Activated CD4-positive, alpha-beta T cell treated with anti-CD3 and anti-CD28 coated beads for 36 hours (primary cell): Measurements from ENCODE around the gene PPP5C. TPM values are rescaled to one million over a fixed set of nuclear protein-coding genes. Genes with fewer than 3 reads are reported as not detected.

ENCODE experiments used
- ATAC-seq: fragments of 200-7000 bp; cut with Tn5 transposase; one replicate; pipeline ENCODE4 v1.10.0; 2021; ENCODE audit warnings: mild to moderate bottlenecking, moderate library complexity
- CTCF ChIA-PET: fragments of 350-600 bp; sonication (Branson Sonifier 250); formaldehyde crosslinking; loops from one replicate; lab custom pipeline; 2021; ENCODE audit warnings: antibody characterized with exemption; lab: Charles Lee
- POLR2A ChIA-PET: fragments of 350-600 bp; sonication (Branson Sonifier 250); formaldehyde crosslinking; loops from one replicate; lab custom pipeline; 2021; ENCODE audit warnings: antibody characterized with exemption, inconsistent platforms; lab: Charles Lee
- DNase-seq: peaks from one replicate; pipeline ENCODE4 v3.0.0-alpha.2; 2020
- H3K27ac Mint-ChIP-seq: one replicate; pipeline ENCODE4 v1.8.0; 2021; ENCODE audit warnings: mixed read lengths
- H3K27me3 Mint-ChIP-seq: one replicate; pipeline ENCODE4 v1.8.0; 2021; ENCODE audit warnings: mixed read lengths
- H3K36me3 Mint-ChIP-seq: one replicate; pipeline ENCODE4 v1.8.0; 2021; ENCODE audit warnings: low read depth, mixed read lengths
- H3K4me1 Mint-ChIP-seq: one replicate; pipeline ENCODE4 v1.8.0; 2021; ENCODE audit warnings: mixed read lengths
- H3K4me3 Mint-ChIP-seq: one replicate; pipeline ENCODE4 v1.8.0; 2021; ENCODE audit warnings: mild to moderate bottlenecking, moderate library complexity, mixed read lengths
- H3K9me3 Mint-ChIP-seq: one replicate; pipeline ENCODE4 v1.8.0; 2021; ENCODE audit warnings: low read depth, mixed read lengths
- intact Hi-C, 2 experiments: fragments of 100-400 bp; cut with DNase I in 1 of 2; cut with micrococcal nuclease in 1 of 2; formaldehyde crosslinking; loops; one replicate each; pipeline versions ENCODE4 v1.14.2 to v1.15.1; 2022 to 2024; cut with DNase I, micrococcal nuclease
- total RNA-seq, 2 experiments: library from RNA; stranded (reverse); gene quantifications; one replicate each; pipeline ENCODE4 v1.2.3, GENCODE V29; 2021

The PPP5C gene
- total RNA-seq, 2 experiments from 2014 or later, result 100.0 to 129 TPM

- Mint-ChIP-seq H3K9me3 (no peaks in the 10 kb centered on the region), H3K36me3 (no peaks in the 10 kb centered on the region), H3K4me1 (peaks cover 12% of the 10 kb centered on the region), H3K27ac (no peak overlapping the region), H3K27me3 (peaks cover 48% of the 10 kb centered on the region), H3K4me3 (no peak overlapping the region)
- ATAC-seq (no peak), DNase-seq (no peak)
- ChIA-PET POLR2A (no interaction called here), CTCF (interaction anchor here (0.6 to 4.0 kb wide), 11 partner anchors 8 to 161 kb away, joined by 3 to 19 read pairs (median 3); no protein-coding TSS in a partner anchor)
- intact Hi-C loops, result loop anchor here (1.0 kb wide), 3 partner anchors 85 to 111 kb away; no protein-coding TSS in a partner anchor
Measured at GRCh38 chr19:46402725-46403124, 55.8 kb downstream of the PPP5C start.

GRCh38 chr19:46404055-46404752 lies 57.3 kb downstream of the PPP5C start:
- peaks cover 60% of the 10 kb centered on the region for H3K27me3 Mint-ChIP-seq
- H3K9me3 Mint-ChIP-seq, result no peaks in the 10 kb centered on the region
- no peak for DNase-seq
- H3K36me3 Mint-ChIP-seq, result no peaks in the 10 kb centered on the region
- intact Hi-C loops, result no loop called here
- no peak for ATAC-seq
- ChIA-PET CTCF (interaction anchor here (0.6 to 2.5 kb wide), 9 partner anchors 9 to 1356 kb away, joined by 3 to 10 read pairs (median 3); no protein-coding TSS in a partner anchor), POLR2A (no interaction called here)
- H3K4me1 Mint-ChIP-seq, result peaks cover 17% of the 10 kb centered on the region
- H3K27ac Mint-ChIP-seq, result no peak overlapping the region
- no peak overlapping the region for H3K4me3 Mint-ChIP-seq

- POLR2A ChIA-PET, result interaction anchor here (0.7 kb wide), 1 partner anchor 83 kb away, joined by 3 read pairs; no protein-coding TSS in a partner anchor
- Mint-ChIP-seq H3K36me3 (no peaks in the 10 kb centered on the region), H3K4me1 (peaks cover 17% of the 10 kb centered on the region), H3K4me3 (no peak overlapping the region), H3K9me3 (no peaks in the 10 kb centered on the region), H3K27ac (no peak overlapping the region), H3K27me3 (peaks cover 57% of the 10 kb centered on the region)
- CTCF ChIA-PET, result interaction anchor here (0.6 to 2.5 kb wide), 9 partner anchors 9 to 1355 kb away, joined by 3 to 10 read pairs (median 3); no protein-coding TSS in a partner anchor
- intact Hi-C loops, result no loop called here
- DNase-seq (peak; percentile 49), ATAC-seq (peak; percentile 66)
Measured at GRCh38 chr19:46404753-46405468, 58.0 kb downstream of the PPP5C start.

GRCh38 chr19:46406976-46407375 lies 60.1 kb downstream of the PPP5C start:
- intact Hi-C loops, result no loop called here
- Mint-ChIP-seq H3K4me3 (no peak overlapping the region), H3K4me1 (peaks cover 17% of the 10 kb centered on the region), H3K36me3 (no peaks in the 10 kb centered on the region), H3K27me3 (peaks cover 68% of the 10 kb centered on the region), H3K27ac (no peak overlapping the region), H3K9me3 (no peaks in the 10 kb centered on the region)
- ATAC-seq (no peak), DNase-seq (no peak)
- ChIA-PET POLR2A (interaction anchor here (0.7 kb wide), 1 partner anchor 146 kb away, joined by 3 read pairs; no protein-coding TSS in a partner anchor), CTCF (no interaction called here)

- CTCF ChIA-PET, result interaction anchor here (0.6 kb wide), 3 partner anchors 60 to 122 kb away, joined by 3 read pairs; no protein-coding TSS in a partner anchor
- Mint-ChIP-seq H3K4me3 (no peak overlapping the region), H3K27me3 (peaks cover 70% of the 10 kb centered on the region), H3K36me3 (no peaks in the 10 kb centered on the region), H3K9me3 (no peaks in the 10 kb centered on the region), H3K4me1 (peaks cover 17% of the 10 kb centered on the region), H3K27ac (no peak overlapping the region)
- POLR2A ChIA-PET, result no interaction called here
- no peak for DNase-seq
- ATAC-seq, result no peak
- intact Hi-C loops, result no loop called here
Measured at GRCh38 chr19:46407856-46408663, 61.2 kb downstream of the PPP5C start.

- peaks cover 69% of the 10 kb centered on the region for H3K27me3 Mint-ChIP-seq
- ATAC-seq, result no peak
- CTCF ChIA-PET, result interaction anchor here (0.6 to 1.1 kb wide), 4 partner anchors 12 to 122 kb away, joined by 3 read pairs; no protein-coding TSS in a partner anchor
Measured at GRCh38 chr19:46408664-46409039, 61.8 kb downstream of the PPP5C start.

GRCh38 chr19:46409191-46409590 lies 62.3 kb downstream of the PPP5C start:
- H3K9me3 Mint-ChIP-seq, result no peaks in the 10 kb centered on the region
- peaks cover 69% of the 10 kb centered on the region for H3K27me3 Mint-ChIP-seq
- H3K4me3 Mint-ChIP-seq, result no peak overlapping the region
- DNase-seq (no peak), ATAC-seq (no peak)
- ChIA-PET POLR2A (no interaction called here), CTCF (interaction anchor here (0.6 to 1.1 kb wide), 2 partner anchors 13 to 135 kb away, joined by 3 to 4 read pairs; no protein-coding TSS in a partner anchor)
- no peaks in the 10 kb centered on the region for H3K36me3 Mint-ChIP-seq
- intact Hi-C loops, result no loop called here
- H3K4me1 Mint-ChIP-seq, result peaks cover 11% of the 10 kb centered on the region
- H3K27ac Mint-ChIP-seq, result no peak overlapping the region

More at GRCh38 chr19:46408664-46409039, 61.8 kb downstream of the PPP5C start:
- Mint-ChIP-seq H3K36me3 (no peaks in the 10 kb centered on the region), H3K4me3 (no peak overlapping the region), H3K4me1 (peaks cover 16% of the 10 kb centered on the region), H3K27ac (no peak overlapping the region), H3K9me3 (no peaks in the 10 kb centered on the region)
- POLR2A ChIA-PET, result no interaction called here
- no peak for DNase-seq
- intact Hi-C loops, result no loop called here

GRCh38 chr19:46410205-46411087 lies 63.6 kb downstream of the PPP5C start:
- no peaks in the 10 kb centered on the region for H3K9me3 Mint-ChIP-seq
- no peak overlapping the region for H3K4me3 Mint-ChIP-seq
- no peak for ATAC-seq
- H3K36me3 Mint-ChIP-seq, result no peaks in the 10 kb centered on the region
- H3K27ac Mint-ChIP-seq, result no peak overlapping the region
- ChIA-PET POLR2A (no interaction called here), CTCF (interaction anchor here (0.6 to 1.0 kb wide), 2 partner anchors 8 to 334 kb away, joined by 3 read pairs; no protein-coding TSS in a partner anchor)
- intact Hi-C loops, result no loop called here
- H3K27me3 Mint-ChIP-seq, result peaks cover 68% of the 10 kb centered on the region
- DNase-seq, result no peak
- peaks cover 5% of the 10 kb centered on the region for H3K4me1 Mint-ChIP-seq

- DNase-seq (no peak), ATAC-seq (no peak)
- Mint-ChIP-seq H3K4me1 (peaks cover 7% of the 10 kb centered on the region), H3K36me3 (no peaks in the 10 kb centered on the region), H3K9me3 (no peaks in the 10 kb centered on the region), H3K4me3 (no peak overlapping the region), H3K27me3 (peaks cover 70% of the 10 kb centered on the region), H3K27ac (no peak overlapping the region)
- intact Hi-C loops, result no loop called here
- POLR2A ChIA-PET, result no interaction called here
- CTCF ChIA-PET, result interaction anchor here (1.0 kb wide), 1 partner anchor 9 kb away, joined by 3 read pairs; no protein-coding TSS in a partner anchor
Measured at GRCh38 chr19:46411088-46411924, 64.4 kb downstream of the PPP5C start.
